Measurements from ENCODE around the gene INPP5J. TPM values are rescaled to one million over a fixed set of nuclear protein-coding genes. Genes with fewer than 3 reads are reported as not detected.

The INPP5J gene
- total RNA-seq, 1 experiment from 2014 or later: 4.6 TPM

GRCh38 chr22:31099841-31100761 is 22.7 kb upstream of the INPP5J start:
- CTCF ChIA-PET: no interaction called here
- POLR2A ChIA-PET (ENCODE audit: low non-redundant PET): no interaction called here

GRCh38 chr22:31100762-31101525 is 21.8 kb upstream of the INPP5J start:
- intact Hi-C loops (cut with micrococcal nuclease; ENCODE audit: unreplicated experiment): no loop called here
- H3K27ac ChIP-seq (ENCODE audit: low read depth, low read length, poor library complexity, severe bottlenecking): no peak overlapping the region
- no peak overlapping the region for H3K4me3 ChIP-seq (ENCODE audit: low read depth, low read length, poor library complexity, severe bottlenecking)
- TF ChIP-seq CTCF (conservative IDR thresholded peaks at IDR 0.05; ENCODE audit: low read depth, low read length) (no peak), EZH2 (IDR thresholded peaks at IDR 0.05; ENCODE audit: borderline replicate concordance, low read depth, low read length, poor library complexity, severe bottlenecking) (no peak)
- no peaks in the 10 kb centered on the region for H3K9me3 ChIP-seq (ENCODE audit: low read depth, low read length, poor library complexity, severe bottlenecking)
- BruUV-seq (replicated peaks): no TSS peak
- CTCF ChIA-PET: no interaction called here
- no peaks in the 10 kb centered on the region for H3K27me3 ChIP-seq (replicated peaks; ENCODE audit: insufficient read depth, low read depth, low read length, poor library complexity)
- peaks cover 3% of the 10 kb centered on the region for H3K36me3 ChIP-seq (ENCODE audit: insufficient read depth, low read length, poor library complexity, severe bottlenecking)
- POLR2A ChIA-PET (ENCODE audit: low non-redundant PET): no interaction called here
- H3K4me1 ChIP-seq (ENCODE audit: insufficient read depth, low read length, poor library complexity, severe bottlenecking): no peaks in the 10 kb centered on the region
- DNase-seq (ENCODE audit: low spot score): no peak

More at GRCh38 chr22:31099841-31100761, 22.7 kb upstream of the INPP5J start:
- Histone ChIP-seq H3K4me3 (ENCODE audit: low read depth, low read length, poor library complexity, severe bottlenecking) (no peak overlapping the region), H3K9me3 (ENCODE audit: low read depth, low read length, poor library complexity, severe bottlenecking) (no peaks in the 10 kb centered on the region), H3K36me3 (ENCODE audit: insufficient read depth, low read length, poor library complexity, severe bottlenecking) (peaks cover 3% of the 10 kb centered on the region), H3K27me3 (replicated peaks; ENCODE audit: insufficient read depth, low read depth, low read length, poor library complexity) (no peaks in the 10 kb centered on the region), H3K27ac (ENCODE audit: low read depth, low read length, poor library complexity, severe bottlenecking) (no peak overlapping the region), H3K4me1 (ENCODE audit: insufficient read depth, low read length, poor library complexity, severe bottlenecking) (no peaks in the 10 kb centered on the region)
- intact Hi-C loops (cut with micrococcal nuclease; ENCODE audit: unreplicated experiment): no loop called here
- TF ChIP-seq CTCF (conservative IDR thresholded peaks at IDR 0.05; ENCODE audit: low read depth, low read length) (no peak), EZH2 (IDR thresholded peaks at IDR 0.05; ENCODE audit: borderline replicate concordance, low read depth, low read length, poor library complexity, severe bottlenecking) (no peak)
- no TSS peak for BruUV-seq (replicated peaks)
- DNase-seq (ENCODE audit: low spot score): no peak

- POLR2A ChIA-PET (ENCODE audit: low non-redundant PET): no interaction called here
- BruUV-seq (replicated peaks): no TSS peak
- no peaks in the 10 kb centered on the region for H3K9me3 ChIP-seq (ENCODE audit: low read depth, low read length, poor library complexity, severe bottlenecking)
- no peak overlapping the region for H3K27ac ChIP-seq (ENCODE audit: low read depth, low read length, poor library complexity, severe bottlenecking)
- TF ChIP-seq EZH2 (IDR thresholded peaks at IDR 0.05; ENCODE audit: borderline replicate concordance, low read depth, low read length, poor library complexity, severe bottlenecking) (no peak), CTCF (conservative IDR thresholded peaks at IDR 0.05; ENCODE audit: low read depth, low read length) (no peak)
- intact Hi-C loops (cut with micrococcal nuclease; ENCODE audit: unreplicated experiment): no loop called here
- no peaks in the 10 kb centered on the region for H3K4me1 ChIP-seq (ENCODE audit: insufficient read depth, low read length, poor library complexity, severe bottlenecking)
- CTCF ChIA-PET: no interaction called here
- no peak for DNase-seq (ENCODE audit: low spot score)
- no peaks in the 10 kb centered on the region for H3K36me3 ChIP-seq (ENCODE audit: insufficient read depth, low read length, poor library complexity, severe bottlenecking)
- no peaks in the 10 kb centered on the region for H3K27me3 ChIP-seq (replicated peaks; ENCODE audit: insufficient read depth, low read depth, low read length, poor library complexity)
- H3K4me3 ChIP-seq (ENCODE audit: low read depth, low read length, poor library complexity, severe bottlenecking): no peak overlapping the region
Measured at GRCh38 chr22:31102441-31103081, 20.2 kb upstream of the INPP5J start.

Data from A673 (cell line).